Caco-2 (cell line): Measurements from ENCODE around the gene MSH2. TPM values are rescaled to one million over a fixed set of nuclear protein-coding genes. Genes with fewer than 3 reads are reported as not detected.

Source experiments
- BruUV-seq: library from RNA; stranded (reverse); fragments of 400-500 nt; replicated peaks from 2 replicates; lab custom pipeline; 2021; lab: Mats Ljungman, UMichigan
- CTCF ChIA-PET: fragments of 300-600 bp; sonication (Branson Sonifier 250); formaldehyde crosslinking; loops from one replicate; lab custom pipeline; 2022; ENCODE audit warnings: antibody characterized with exemption; lab: Charles Lee
- POLR2A ChIA-PET: fragments of 300-600 bp; sonication (Branson Sonifier 250); formaldehyde crosslinking; loops from one replicate; lab custom pipeline; 2022; ENCODE audit warnings: antibody characterized with exemption; lab: Charles Lee
- DNase-seq, 2 experiments: peaks; one replicate each; pipeline versions ENCODE4 v3.0.0 to v3.0.0-alpha.2; 2020 to 2022
- H3K27me3 ChIP-seq: replicated peaks from 2 replicates; pipeline ENCODE4 v1.6.0; 2011; ENCODE audit warnings: low read length; ENCODE audit not compliant: control insufficient read depth, insufficient read depth
- H3K36me3 ChIP-seq: 2 replicates; pipeline ENCODE4 v1.5.1; 2011; ENCODE audit warnings: low read length; ENCODE audit not compliant: control insufficient read depth, insufficient read depth
- H3K4me1 ChIP-seq: fragments of 250-450 bp; sonication (Bioruptor Pico); 2 replicates; pipeline ENCODE4 v1.5.1; 2020; ENCODE audit warnings: mild to moderate bottlenecking
- H3K4me3 ChIP-seq: 2 replicates; pipeline ENCODE4 v1.5.1; 2011; ENCODE audit warnings: low read depth, mild to moderate bottlenecking, control low read depth, low read length
- H3K9me3 ChIP-seq: fragments of 250-450 bp; sonication (Bioruptor Pico); 2 replicates; pipeline ENCODE4 v1.5.1; 2020; ENCODE audit warnings: mild to moderate bottlenecking, moderate library complexity
- H3K27ac Mint-ChIP-seq: one replicate; pipeline ENCODE4 v1.8.0; 2022; ENCODE audit warnings: mixed read lengths; ENCODE audit not compliant: unreplicated experiment
- H3K27me3 Mint-ChIP-seq: one replicate; pipeline ENCODE4 v1.8.0; 2022; ENCODE audit warnings: mixed read lengths; ENCODE audit not compliant: insufficient read depth, unreplicated experiment
- H3K36me3 Mint-ChIP-seq: one replicate; pipeline ENCODE4 v1.8.0; 2022; ENCODE audit warnings: mild to moderate bottlenecking, mixed read lengths; ENCODE audit not compliant: insufficient read depth, unreplicated experiment
- H3K4me1 Mint-ChIP-seq: one replicate; pipeline ENCODE4 v1.8.0; 2022; ENCODE audit warnings: low read depth, mixed read lengths; ENCODE audit not compliant: unreplicated experiment
- H3K4me3 Mint-ChIP-seq: one replicate; pipeline ENCODE4 v1.8.0; 2022; ENCODE audit warnings: mild to moderate bottlenecking, moderate library complexity, mixed read lengths; ENCODE audit not compliant: unreplicated experiment
- H3K9me3 Mint-ChIP-seq: one replicate; pipeline ENCODE4 v1.8.0; 2022; ENCODE audit warnings: mixed read lengths; ENCODE audit not compliant: unreplicated experiment
- intact Hi-C: fragments of 100-400 bp; cut with micrococcal nuclease; formaldehyde crosslinking; loops from one replicate; pipeline ENCODE4 v1.10.0; 2022; ENCODE audit not compliant: unreplicated experiment
- total RNA-seq: library from RNA; stranded (reverse); gene quantifications from 2 replicates; pipeline ENCODE4 v1.2.3, GENCODE V29; 2022
- TF ChIP-seq, protein P1 (sequence below), 2 experiments: fragments of 200-600 bp in 1 of 2; IDR thresholded peaks; 1 replicate in 1 of 2; 2 replicates in 1 of 2; pipeline versions ENCODE4 v1.5.1 to v1.8.0; 2011 to 2022; ENCODE audit warnings: antibody characterized with exemption in 1 of 2, control low read depth in 1 of 2, inconsistent platforms in 1 of 2, low read depth in 1 of 2, low read length in 1 of 2, mild to moderate bottlenecking in 1 of 2, moderate library complexity in 1 of 2; ENCODE audit not compliant: insufficient read depth in 1 of 2, severe bottlenecking in 1 of 2, unreplicated experiment in 1 of 2

MSH2 gene
- total RNA-seq, 1 experiment from 2014 or later: 72.5 TPM

DNA sequence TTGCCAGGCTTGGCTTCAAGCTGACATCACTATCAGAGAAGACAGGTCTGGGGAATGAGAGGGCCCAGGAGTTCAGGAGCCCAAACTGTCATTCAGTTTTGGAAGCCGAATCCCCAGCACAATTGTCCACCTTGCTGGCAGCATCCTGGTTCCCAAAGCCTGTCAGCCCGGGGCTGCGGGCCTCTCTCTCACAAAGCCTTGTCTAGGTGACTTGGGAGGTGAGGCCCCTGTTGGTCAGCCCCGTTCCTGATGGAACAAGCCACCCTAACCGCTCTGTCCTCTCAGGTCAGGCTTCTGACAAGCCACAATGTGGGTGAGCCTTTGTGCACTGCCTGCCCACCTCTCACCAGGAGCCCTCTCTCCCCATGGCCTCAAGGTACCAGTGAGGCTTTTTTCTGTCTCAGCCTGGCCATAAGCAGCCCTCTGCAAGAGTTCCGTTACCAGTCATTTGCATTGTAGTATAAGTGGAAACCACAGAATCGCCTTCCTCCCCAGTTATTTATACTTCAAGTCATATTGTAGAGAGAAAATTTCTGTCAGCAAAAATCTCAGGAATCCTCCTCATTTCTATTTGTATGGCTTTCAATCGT is 100.6 kb downstream of the MSH2 start:
- H3K9me3 ChIP-seq: peaks cover 19% of the 10 kb centered on the region
- POLR2A ChIA-PET: no interaction called here
- no TSS peak for BruUV-seq
- no peaks in the 10 kb centered on the region for H3K27me3 ChIP-seq
- Mint-ChIP-seq H3K4me1 (no peaks in the 10 kb centered on the region), H3K36me3 (no peaks in the 10 kb centered on the region), H3K9me3 (peaks cover 33% of the 10 kb centered on the region), H3K27me3 (peaks cover 6% of the 10 kb centered on the region), H3K4me3 (no peak overlapping the region), H3K27ac (no peak overlapping the region)
- no peak for DNase-seq
- H3K4me1 ChIP-seq: no peaks in the 10 kb centered on the region
- no peaks in the 10 kb centered on the region for H3K36me3 ChIP-seq
- intact Hi-C loops: no loop called here
- H3K4me3 ChIP-seq: no peak overlapping the region
- CTCF ChIA-PET: no interaction called here
- TF ChIP-seq, protein P1, sequence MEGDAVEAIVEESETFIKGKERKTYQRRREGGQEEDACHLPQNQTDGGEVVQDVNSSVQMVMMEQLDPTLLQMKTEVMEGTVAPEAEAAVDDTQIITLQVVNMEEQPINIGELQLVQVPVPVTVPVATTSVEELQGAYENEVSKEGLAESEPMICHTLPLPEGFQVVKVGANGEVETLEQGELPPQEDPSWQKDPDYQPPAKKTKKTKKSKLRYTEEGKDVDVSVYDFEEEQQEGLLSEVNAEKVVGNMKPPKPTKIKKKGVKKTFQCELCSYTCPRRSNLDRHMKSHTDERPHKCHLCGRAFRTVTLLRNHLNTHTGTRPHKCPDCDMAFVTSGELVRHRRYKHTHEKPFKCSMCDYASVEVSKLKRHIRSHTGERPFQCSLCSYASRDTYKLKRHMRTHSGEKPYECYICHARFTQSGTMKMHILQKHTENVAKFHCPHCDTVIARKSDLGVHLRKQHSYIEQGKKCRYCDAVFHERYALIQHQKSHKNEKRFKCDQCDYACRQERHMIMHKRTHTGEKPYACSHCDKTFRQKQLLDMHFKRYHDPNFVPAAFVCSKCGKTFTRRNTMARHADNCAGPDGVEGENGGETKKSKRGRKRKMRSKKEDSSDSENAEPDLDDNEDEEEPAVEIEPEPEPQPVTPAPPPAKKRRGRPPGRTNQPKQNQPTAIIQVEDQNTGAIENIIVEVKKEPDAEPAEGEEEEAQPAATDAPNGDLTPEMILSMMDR (IDR thresholded peaks at IDR 0.05; ENCODE audit: insufficient read depth in 1 of 2, low read depth in 1 of 2, low read length in 1 of 2, severe bottlenecking in 1 of 2, unreplicated experiment in 1 of 2): no peak

DNA sequence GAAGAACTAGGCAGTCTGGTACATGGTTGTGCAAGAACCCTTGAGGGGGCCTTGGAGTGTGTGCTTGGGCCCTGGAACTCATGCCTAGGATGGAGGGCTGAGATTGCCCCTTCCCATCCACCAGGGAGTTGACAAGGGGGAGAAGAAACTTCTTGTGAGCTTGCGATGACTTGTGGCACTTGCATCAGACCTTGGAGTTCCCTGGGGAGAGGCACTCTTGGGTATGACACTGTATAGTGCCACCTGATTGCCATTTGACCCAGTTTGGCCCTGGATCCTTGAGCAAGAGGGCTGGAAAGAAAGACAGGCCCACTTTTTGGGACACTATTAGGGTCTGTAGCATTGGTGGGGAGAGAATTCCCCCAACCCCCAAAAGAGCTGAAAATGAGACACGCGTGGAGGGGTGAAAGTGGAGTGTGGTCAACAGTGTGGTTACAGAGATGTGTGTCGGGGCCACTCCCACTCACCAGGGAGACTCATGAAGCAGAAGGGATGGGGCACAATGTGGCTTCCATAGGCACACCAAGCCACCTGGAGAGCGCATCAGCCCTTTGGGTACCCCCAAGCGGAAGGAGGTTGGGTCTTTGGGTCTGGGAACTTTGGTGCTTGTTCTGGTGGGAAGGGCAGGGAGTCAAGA is 101.3 kb downstream of the MSH2 start:
- H3K27me3 Mint-ChIP-seq: peaks cover 6% of the 10 kb centered on the region
- DNase-seq: no peak
- intact Hi-C loops: no loop called here
- ChIA-PET CTCF (no interaction called here), POLR2A (no interaction called here)
- H3K9me3 ChIP-seq: peaks cover 19% of the 10 kb centered on the region
- H3K4me3 Mint-ChIP-seq: no peak overlapping the region
- BruUV-seq: no TSS peak
- TF ChIP-seq, protein P1 (IDR thresholded peaks at IDR 0.05; ENCODE audit: insufficient read depth in 1 of 2, low read depth in 1 of 2, low read length in 1 of 2, severe bottlenecking in 1 of 2, unreplicated experiment in 1 of 2): no peak
- no peaks in the 10 kb centered on the region for H3K27me3 ChIP-seq
- H3K9me3 Mint-ChIP-seq: peaks cover 31% of the 10 kb centered on the region
- H3K27ac Mint-ChIP-seq: no peak overlapping the region
- H3K4me1 ChIP-seq: no peaks in the 10 kb centered on the region
- no peaks in the 10 kb centered on the region for H3K4me1 Mint-ChIP-seq
- no peaks in the 10 kb centered on the region for H3K36me3 Mint-ChIP-seq
- no peaks in the 10 kb centered on the region for H3K36me3 ChIP-seq
- no peak overlapping the region for H3K4me3 ChIP-seq

DNA sequence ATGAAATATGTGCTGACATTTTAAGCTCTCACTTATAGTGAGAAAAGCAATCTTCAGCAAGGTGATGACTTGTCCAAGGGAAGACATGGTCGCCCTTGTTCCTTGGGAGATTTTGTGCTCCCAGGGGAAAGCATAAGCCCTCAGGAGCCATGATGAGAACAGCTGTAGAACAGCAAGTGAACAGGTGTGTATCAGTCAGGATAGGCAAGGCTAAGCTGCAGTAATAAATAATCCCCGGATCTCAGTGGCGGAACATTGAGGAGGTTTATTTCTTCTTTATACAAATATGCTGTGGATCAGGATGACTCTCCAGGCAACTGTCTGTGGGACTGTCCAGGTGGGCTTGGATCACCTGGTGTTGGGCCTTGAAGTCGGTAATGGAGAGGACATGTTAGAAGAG is 103.1 kb downstream of the MSH2 start:
- POLR2A ChIA-PET: no interaction called here
- peaks cover 21% of the 10 kb centered on the region for H3K9me3 Mint-ChIP-seq
- no peaks in the 10 kb centered on the region for H3K4me1 Mint-ChIP-seq
- Histone ChIP-seq H3K4me1 (no peaks in the 10 kb centered on the region), H3K9me3 (peaks cover 8% of the 10 kb centered on the region; the same call in 1 of the 2 replicates), H3K36me3 (no peaks in the 10 kb centered on the region), H3K4me3 (no peak overlapping the region), H3K27me3 (no peaks in the 10 kb centered on the region)
- no peak overlapping the region for H3K4me3 Mint-ChIP-seq
- no peak overlapping the region for H3K27ac Mint-ChIP-seq
- DNase-seq: no peak
- TF ChIP-seq, protein P1 (IDR thresholded peaks at IDR 0.05; ENCODE audit: insufficient read depth in 1 of 2, low read depth in 1 of 2, low read length in 1 of 2, severe bottlenecking in 1 of 2, unreplicated experiment in 1 of 2): no peak
- no TSS peak for BruUV-seq
- no peaks in the 10 kb centered on the region for H3K36me3 Mint-ChIP-seq
- CTCF ChIA-PET: no interaction called here
- intact Hi-C loops: no loop called here
- H3K27me3 Mint-ChIP-seq: peaks cover 6% of the 10 kb centered on the region
